NCI-H2081 (cell line): ENCODE results near the gene TRIM17.
A peak's percentile ranks its signal among the peaks of the same experiment; 100 is the strongest.

ENCODE experiments used
- DNase-seq, 2 experiments: peaks; one replicate each; lab custom pipeline; 2025; lab: John Stamatoyannopoulos, UW

Gene TRIM17

DNA sequence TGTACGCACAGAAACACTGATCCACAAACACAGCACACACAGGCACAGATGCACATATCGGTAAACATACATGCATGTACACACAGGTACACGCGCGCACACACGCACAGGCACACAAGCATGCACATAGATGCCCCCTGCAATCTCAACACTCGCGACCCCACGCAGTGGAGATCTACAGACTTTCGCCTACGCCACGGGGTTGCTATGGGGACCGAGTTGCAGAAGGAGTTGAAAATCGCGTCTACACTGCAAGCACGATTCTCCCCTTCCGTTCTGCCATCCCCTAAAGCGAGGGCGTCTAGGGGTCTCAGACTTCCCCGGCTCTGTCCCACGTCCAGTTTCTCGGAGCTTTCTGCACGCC lies 826 bp downstream of the TRIM17 start:
- no peak for DNase-seq

DNA sequence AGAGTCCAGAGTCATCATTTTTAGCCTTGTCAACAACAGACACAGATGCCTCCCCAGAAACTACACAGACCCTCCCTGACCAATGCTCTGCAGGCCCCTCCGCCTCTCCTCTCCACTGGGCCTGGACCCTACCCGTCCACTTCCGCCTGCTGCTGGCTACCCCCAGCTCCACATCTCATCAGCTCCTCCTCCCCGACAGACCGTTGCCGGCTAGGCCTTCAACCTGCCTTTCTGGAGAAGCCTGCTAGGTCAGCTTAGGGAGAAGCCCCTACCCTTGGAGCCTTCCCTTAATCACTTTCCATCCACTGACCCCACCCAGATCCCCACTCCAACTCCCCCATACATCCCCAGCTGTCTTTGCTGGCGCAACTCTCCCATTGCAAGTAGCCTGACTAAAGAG lies 1.4 kb downstream of the TRIM17 start:
- no peak for DNase-seq

DNA sequence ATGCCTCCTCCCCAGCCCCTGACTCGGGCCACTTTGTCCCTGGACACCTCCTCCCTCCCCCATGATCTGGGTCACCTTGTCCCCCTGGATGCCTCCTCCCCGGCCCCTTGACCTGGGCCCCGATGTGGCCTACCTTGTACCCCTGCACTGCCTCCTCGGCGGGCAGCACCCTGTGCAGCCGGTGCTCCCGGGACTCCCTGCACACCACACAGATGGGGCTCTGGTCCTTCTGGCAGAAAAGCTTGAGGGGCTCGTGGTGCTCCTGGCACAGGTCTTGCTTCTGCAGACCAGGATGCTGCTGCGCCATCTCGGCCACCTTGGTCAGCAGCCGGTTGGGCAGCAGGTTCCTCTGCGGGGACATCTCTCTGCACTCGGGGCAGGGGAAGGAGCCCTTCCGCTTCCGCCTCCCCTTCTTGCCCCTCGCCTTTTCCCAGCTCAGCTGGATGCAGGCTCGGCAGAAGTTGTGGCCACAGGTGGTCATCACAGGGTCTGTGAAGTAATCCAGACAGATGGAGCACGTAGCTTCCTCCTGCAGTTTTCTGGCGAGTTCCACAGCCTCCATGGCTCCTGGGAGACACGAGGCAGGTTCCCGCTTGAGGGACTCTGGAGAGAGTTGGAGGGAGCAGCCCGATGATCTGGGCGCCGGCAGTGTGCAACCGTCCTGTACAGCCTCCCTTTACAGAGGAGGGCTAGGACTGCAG lies 2.0 kb downstream of the TRIM17 start:
- DNase-seq: no peak

DNA sequence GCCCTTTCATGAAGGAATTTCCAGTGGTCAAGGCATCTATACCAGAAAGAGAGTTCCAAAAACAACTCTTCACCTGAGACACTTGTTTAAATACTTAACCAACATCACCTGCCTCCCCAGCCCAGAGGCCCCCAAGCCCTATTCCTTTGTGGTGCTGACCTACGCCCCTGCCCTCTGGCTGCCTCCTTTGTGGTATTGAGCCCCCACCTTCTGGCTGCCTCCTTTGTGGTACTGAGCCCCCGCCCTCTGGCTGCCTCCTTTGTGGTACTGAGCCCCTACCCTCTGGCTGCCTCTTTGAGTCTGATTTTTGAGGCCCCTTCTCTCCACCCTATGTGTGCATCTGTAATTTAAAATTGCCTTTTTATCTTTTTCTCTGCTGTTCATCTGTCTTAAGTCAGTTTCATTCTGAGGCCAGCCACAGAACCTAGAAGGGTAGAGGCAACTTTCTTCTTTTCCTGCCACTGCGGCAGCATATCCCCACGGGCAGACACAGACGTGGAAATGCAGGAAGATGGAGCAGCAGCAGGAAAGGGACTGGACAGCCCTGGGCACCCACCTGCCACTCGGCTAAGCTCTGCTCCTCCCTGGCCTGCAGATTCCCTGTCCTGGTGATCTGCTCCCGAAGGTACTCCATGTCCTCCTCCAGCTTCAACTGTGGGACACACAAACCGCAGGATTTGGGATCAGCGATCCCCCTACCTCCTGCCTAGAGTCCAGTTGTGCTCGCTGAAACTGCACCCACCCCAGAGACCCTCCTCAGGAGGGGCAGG lies 3.2 kb downstream of the TRIM17 start:
- no peak for DNase-seq

DNA sequence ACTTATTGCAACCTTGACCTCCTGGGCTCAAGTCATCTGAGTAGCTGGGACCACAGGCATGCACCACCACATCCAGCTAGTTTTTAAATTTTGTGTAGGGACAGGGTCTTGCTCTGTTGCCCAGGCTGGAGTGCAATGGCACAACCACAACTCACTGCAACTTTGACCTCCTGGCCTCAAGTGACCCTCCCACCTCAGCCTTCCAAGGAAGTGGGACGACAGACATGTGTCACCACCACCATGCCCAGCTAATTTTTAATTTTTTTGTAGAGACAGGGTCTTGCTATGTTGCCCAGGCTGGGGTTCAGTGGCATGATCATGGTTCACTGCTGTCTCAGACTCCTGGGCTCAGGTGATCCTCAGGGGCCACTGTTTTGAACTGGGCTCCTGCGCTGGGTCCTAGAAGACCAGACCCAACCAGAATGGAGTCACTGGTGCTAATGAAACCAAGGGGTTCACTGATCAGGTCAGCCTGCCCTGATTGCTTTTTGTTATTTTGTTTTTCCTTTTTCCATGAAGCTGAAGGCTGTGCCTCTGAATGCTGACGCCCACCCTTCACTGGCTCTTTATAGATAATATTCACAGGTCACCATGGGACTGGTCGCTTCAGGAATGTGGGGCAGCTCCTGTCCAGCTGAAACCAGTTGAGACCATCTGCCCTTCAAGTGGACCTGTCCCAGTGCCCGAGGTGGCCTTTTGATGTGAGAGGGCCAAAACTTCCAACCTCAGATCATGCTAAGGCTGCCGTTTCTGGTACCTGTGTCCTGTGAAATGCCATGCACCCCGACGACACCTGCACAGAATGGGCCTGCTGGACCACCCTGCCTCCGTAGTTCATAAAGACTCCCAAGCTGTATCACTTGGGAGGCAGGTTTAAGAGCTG lies 4.9 kb downstream of the TRIM17 start:
- DNase-seq: no peak

DNA sequence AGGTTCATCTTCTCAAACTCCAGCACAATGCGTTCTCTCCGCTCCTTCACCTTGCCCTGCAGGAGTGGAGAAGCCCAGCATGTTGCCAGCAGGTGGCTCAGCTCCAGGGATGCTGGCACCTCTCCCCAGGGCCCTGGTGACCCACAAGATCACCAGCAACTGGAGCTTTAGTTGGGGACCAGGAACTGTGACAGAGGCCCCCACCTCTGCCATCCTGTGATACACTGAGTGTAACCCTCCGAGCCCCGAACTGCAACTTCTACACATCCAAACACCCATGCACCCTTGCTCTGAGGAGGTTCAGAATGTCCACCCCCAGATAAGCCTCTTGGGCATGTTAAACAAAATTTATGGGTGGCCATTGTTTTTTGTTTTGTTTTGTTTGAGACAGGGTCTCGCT lies 5.5 kb downstream of the TRIM17 start:
- DNase-seq: no peak

DNA sequence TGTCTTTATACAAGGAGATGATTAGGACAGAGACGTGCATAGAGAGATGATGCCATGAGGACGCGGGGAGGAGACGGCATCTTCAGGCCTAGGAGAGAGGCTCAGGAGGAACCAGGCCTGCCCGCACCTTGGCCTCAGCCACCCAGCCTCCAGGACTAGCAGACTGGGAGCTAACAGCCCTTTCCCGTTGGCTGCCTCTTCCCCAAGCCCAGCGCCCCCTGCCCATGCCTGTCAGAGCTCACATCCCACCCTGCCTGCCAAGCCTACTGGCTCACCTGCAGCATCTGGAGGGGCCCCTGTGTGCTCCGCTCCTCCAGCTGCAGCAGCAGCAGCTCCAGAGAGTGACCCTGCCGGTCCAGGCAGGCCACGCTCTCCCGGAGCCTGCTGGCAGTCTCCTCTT lies 6.0 kb downstream of the TRIM17 start:
- DNase-seq: no peak

DNA sequence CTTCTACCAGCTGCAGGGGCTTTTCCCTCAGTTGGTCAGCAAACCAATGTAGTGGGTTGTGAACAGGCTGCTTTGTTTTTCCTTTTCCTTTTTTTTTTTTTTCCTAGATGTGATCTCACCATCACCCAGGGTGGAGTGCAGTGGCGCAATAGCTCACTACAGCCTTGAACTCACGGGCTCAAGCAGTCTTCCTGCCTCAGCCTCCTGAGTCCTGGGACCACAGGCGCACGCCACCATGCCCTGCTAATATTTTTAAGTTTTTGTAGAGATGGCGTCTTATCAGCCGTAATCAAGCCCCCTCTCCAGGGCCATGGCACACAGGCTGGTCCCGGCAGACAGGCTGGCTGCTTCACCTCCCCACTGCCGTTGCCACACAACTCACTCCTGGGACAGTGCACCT lies 6.6 kb downstream of the TRIM17 start:
- no peak for DNase-seq

DNA sequence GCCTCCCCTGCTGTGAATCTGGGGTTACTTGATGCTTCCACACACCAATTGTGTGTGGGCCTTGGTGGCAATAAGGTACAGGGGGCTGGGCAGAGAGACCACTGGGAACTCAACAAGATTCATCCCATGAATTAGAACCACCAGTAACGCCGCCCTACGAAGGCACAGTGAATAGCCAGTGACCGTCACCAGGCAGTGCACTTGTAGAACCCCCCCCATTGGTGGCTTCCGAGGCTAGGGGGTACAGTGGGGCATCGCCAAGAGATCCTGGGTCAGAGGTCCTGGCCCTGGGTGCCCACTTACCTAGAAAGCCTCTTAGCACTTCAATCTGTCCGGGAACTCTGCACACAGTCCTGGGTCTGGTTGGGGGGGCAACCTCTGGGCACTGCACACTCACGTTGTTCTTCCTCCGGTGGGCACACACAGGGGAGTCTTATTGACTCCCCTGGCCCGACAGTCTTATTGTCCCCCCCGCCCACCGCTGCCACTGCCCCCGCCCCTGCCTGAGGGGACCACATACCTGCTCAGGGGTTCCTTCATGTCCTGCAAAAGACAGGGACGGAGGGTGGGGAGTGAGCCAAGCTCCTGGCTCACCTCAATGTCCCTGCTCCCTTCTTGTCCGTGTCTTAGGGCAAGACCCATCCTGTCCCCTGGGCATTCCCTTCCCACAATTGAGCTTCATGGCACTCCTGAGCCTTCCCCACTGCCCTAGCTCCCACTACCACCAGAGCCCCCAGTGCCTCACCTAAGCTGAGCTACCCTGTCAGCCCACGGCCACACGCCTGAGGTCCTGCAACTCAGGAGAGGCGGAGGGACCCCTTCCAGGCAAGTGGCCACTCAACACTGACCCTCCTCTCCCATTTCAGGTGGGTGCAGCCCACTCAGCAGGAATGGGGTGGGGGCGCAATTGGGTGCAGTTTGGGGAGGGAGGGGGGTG lies 7.5 kb downstream of the TRIM17 start:
- DNase-seq: no peak

DNA sequence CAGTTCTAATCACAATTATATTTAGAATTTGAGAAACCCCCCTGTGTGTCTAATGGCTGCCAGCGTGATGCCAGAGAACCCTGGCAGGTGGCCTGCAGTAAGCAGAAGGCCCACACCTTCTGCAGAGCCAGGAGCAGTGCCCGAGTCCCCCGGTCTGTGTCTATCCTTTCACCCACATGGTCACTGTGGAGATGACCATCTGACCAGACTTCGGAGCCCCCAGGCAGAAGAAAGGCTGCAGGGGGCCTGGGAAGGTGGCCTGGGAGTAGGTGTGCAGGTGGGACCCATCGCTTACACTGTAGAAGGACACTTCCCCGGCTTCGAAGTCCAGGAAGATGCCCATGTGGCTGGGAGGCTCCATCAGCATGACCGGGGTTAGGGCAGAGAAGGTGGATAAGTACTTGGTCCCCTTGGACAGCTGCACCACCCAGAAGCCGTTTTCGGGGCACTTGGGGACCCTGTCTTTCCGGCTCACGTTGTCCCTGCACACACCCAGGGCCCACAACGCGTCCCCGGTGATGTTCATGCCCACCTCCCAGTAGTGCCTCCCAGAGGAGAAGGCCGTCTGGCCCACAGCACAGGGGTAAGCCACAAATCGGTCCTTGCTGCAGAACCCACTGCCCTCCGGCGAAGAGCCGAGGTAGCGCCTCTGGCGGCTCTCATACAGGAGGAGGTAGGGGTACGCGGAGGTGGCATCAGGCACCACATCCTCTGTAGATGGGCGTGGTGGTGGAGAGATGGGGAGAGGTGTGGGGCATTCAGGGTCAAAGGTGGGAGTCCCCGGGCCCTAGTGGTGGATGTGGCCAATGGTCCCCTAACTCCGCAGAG lies 8.4 kb downstream of the TRIM17 start:
- no peak for DNase-seq

DNA sequence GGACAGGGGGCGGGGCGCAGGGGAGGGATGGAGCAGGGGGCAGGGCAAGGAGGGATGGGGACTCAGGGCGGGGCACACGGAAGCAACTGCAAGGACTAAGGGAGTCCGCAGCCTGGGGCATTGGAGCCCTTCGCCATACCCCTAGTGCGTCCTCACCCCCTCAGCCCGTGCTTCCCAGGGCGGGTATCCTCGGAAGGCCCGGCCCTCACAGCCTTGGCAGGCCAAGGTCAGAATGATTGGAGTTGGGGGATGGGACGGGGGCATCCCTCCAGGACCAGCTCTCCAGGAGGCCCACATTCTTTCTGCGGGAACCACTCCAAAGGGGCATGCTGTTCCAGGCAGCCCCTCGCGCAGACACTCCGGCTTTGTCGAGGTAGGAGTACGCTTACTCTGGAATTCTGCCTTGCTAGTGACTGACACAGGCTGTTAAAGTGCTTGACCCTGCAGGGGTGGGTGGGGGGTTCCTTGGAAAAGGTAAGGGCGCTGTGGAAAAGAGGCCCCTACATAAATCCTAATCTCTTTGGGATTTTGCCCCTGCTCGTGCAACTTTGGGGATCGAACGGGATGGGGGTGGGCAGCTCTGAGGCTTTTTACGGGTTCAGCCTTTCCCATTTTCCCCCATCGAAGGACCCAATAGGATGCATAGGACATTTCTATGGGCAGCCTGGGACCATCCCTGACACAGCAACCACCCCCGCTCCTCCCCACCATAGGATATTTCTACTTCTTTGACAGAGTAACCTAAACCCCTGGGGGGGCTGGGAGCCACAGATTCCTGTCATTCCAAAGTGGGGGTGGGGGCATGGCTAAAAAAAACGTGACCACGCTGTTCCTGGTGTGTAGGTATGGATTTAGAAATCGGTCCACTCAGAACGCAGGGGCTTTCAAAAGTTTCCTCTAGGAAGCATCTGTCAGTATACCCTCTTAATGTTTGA lies 9.3 kb downstream of the TRIM17 start:
- DNase-seq: no peak

DNA sequence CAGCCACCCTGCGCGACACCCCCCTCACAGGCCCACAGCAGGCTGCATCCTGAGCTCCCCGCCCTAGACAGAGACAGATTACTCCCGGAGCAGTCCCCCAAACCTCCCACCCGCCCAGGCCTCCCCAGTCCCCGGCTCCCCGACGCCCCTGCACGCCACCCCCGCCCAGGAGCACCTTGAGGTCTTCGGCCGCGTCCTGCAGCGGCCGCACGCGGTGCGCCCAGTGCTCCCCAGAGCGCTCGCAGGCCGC lies 10.8 kb downstream of the TRIM17 start:
- no peak for DNase-seq

DNA sequence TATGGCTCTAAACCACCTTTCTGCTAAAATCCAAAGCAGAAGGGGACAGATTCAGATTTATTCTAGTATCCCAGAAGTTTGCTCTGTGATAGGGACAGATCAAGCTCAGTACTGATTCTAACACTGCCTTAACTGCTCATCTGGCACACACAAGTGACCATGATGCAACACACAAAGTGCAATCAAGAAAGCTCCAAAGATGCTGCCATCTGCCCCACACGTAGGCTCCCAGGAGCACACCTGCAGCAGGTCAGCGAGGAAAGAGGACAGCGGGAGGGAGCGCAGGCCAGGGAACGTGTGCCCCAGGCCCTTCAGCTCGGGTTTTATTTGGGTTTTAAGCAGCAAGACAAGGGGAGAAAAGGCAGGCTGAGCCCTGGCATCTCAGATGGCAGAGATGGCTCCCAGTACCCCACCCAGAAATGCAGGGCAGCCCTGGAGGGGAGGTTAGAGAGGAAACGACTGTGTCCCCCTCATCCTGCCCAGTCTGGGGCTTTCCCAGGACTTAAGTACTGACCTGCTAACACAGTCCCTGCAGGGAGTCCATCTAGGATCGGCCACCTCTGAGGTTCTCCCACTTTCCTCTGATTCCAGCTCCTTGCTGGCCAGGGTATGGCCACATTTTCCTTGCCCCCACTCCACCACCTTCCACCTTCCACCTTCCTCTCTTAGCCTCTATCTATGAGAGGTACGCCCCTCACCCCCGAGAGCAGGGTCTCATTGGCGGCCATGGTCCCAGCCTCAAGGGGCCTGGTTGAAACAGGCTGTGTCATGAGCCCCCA lies 11.3 kb downstream of the TRIM17 start:
- DNase-seq: peak in 1 of 2 experiments; percentile 10

DNA sequence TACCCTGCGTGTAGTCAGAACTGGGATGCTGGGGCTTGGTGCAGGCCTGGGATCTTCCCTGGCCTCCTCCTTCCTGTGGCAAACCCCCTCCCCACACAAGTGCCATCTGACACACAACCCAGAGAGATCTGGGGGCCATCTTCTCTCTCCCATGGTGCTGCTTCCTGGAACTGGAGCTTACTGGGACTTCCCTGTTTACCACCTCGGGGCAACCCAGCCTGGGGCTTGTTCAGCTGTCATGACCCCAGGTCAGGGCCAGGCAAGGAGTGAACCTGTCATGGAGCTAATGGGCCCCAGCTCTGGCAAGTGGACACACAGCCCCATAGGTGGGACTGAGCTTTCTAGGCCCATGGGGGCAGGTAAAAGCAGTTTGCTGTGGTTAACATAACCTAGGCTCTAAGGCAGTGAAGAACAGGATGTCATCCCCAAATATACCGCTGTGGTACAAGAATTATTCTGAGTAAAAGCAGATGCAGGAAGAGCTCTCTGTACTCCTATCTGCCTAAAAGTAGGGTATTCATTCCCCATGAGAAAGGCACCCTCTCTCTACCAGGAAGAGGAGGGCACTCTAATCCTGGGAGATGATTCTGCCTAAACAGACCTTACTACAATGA lies 12.4 kb downstream of the TRIM17 start:
- no peak for DNase-seq

DNA sequence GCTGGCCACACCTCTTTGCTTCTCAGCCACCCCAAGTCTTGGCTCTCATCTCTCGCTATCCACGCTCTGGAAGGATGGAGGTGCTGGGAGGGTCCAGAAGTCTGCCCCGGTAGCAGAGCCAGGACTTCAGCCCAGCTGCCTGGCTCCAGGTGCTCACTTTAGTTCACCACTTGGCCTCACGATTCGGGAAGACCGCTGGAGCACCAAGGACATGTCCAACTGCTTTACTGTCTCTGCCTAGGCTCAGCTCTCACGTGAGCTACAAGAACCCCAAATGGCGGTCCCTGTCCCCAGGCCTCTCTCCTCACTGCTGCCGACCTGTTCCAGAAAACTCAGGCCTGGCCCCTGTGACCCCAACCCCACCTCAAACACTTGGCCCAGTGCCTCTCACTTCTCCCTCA lies 13.4 kb downstream of the TRIM17 start:
- no peak for DNase-seq

DNA sequence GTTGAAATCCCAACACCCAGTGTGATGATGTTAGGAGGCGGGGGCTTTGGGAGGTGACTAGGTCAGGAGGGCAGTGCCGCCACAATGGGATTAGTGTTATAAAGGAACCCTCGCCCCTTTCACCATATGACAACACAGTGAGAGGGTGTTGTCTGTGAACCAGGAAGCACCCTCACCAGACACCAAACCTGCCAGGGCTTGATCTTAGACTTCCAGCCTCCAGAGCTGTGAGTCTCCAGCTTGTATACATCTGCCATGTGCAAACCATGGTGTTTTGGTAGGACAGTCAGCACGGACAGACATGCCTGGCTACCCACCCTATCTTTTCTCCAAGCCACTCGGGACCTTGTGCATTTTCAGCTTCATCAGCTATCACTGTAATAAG lies 14.0 kb downstream of the TRIM17 start:
- DNase-seq: no peak

DNA sequence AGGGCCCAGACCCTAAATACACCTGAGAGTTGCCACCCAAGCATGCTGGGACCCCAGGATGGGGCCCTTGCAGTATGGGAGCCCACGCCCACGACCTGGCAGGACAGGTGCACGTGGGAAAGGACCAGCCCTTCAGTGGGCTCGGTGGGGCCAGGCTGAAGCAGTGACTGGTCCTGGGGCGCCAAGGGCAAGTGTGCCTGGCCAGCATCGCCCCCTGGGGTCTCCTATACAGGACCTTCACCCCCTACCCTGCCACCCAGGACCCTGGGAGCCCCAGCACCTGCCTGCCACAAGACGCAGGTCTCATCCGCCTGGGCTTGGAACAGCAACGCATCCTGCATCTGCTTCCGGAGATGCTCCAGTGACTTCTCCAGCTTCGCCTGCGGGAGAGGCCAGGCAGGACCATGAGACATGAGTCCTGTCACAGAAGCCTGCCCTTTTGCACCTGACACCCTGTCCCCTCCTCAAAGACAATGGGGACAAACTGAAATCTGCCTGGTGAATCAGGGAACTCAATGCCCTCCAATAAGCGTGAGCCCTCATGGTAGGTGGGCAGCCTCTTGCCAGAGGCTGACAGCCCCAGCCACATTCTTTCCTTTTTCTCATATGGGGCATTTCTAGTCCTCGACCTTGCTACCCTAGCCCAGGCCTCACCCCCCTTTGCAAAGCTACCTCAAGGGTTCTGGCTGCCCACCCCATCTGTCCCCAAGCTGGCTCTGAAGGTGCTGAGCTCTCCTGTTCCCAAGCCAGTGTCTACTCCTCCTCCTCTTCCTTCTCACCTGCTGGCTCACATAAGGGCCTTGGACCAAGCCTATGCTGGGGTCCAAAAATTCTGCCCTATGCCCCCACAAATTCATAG lies 14.7 kb downstream of the TRIM17 start:
- no peak for DNase-seq
